UCSD-AML1 (cell line): ENCODE results near the gene CLTCL1.

ENCODE experiments used
- DNase-seq: peaks from one replicate; lab custom pipeline; 2025; ENCODE audit not compliant: unreplicated experiment; lab: John Stamatoyannopoulos, UW

Gene CLTCL1

DNA sequence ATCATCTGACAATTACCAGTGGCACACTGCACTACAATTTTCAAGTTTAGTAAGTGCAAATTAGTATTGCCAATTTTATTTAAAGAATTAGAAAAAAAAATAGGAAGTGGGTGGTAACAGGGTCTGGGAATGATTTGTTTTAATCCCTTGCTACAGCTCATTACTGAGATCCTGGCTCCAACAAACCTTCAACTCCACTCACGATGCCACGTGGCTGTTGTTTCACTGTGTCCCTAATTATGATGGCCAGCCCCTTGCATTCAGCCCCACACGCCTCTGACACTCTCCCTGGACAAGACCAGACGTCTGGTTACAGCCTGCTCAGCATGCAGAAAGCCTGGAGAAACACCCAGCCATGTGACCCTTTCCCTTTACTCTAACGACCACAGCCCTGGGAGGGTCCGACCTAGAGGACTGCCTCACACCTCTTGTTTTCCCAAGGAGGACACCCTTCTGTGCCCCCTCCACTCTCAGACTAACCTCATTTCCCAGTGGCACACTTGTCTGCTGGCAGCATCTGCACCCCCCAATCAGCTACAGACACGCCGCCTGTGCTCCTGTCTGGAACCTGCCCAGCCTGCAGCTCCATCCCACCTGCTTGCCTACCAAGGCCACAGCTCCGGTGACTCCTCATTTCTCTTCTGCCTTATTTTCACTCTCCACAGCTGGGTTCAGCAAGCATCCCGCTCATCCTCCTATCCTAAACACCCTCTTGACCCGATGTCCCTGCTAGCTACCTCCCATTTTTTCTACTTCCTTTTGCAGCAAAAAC is 94.5 kb downstream of the CLTCL1 start:
- no peak for DNase-seq

DNA sequence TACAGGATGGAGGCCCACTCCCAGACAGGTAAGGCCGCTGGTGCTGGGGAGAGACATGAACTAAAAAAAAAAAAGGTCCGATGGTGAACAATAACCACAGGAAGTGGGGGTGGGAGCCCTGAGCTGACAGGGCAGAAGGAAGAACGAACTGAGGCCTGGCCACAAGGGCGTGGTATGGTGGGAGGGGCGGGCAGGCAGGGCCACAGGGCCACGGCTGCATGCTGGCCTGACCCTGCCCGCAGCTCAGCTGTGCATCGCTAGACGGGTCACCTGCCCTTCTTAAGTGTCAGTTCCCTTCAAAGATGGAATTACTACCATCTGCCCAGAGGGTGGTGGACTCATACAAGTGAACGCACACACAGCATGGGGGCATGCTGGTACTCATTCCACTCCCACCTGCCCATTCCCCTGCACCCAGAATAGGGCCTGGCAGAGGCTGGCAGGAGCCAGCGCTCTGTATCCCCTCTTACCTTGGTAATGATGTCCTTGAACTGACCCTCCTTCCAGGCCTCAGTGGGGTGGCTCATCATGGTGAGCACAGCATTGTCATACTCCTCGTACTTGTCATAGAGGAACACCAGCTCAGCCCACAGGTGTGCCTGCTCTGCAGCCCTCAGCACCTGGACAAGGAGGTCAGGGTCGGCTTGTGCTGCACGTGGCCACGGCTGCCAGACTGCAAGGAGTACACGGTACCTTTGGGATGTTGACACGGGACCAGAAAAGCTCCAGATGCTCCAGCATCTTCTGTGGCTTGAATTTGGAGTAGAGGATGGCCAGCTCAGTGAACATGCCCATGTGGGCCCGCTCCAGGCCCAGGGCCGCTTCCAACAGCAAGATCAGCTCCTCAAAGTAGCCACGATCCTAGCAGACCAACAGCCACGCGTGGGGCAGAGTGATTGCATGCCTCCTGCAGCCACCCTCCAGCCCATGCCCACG is 95.5 kb downstream of the CLTCL1 start:
- peak; percentile 45 for DNase-seq

DNA sequence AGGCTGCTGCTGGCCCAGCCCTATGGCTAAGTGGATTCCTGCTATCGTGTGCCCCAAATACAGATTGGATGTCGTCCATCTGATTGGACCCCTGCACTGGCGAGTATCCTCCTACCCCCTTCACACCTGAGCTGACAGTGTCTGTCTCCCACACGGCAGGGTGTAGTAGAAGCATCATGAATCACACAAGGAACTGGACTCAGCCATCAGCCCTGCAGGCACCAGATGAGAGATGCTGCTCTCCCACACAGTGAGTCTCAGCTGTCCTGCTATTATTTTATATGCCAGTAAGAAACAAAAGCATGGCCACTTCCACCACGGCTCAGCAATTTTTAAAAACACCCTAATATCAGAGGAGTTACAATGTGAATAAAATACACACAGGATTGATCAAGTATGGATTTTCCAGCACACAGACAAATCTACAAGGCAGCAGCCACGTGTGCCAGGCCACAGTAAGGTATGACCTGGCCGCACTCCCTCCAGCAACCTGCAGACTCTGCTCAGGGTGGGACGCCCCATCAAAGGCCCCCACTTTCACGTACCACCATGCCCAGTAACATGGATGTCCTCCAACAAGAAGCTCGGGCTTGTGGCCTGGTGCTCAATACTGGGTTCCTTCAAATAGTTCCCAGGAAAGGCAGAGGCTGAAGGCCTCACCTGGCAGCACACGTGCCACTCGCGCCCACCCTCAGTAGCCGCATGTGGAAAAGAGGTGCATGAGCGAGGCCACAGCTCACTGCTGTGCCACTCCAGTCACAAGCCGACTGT is 96.6 kb downstream of the CLTCL1 start:
- DNase-seq = no peak

DNA sequence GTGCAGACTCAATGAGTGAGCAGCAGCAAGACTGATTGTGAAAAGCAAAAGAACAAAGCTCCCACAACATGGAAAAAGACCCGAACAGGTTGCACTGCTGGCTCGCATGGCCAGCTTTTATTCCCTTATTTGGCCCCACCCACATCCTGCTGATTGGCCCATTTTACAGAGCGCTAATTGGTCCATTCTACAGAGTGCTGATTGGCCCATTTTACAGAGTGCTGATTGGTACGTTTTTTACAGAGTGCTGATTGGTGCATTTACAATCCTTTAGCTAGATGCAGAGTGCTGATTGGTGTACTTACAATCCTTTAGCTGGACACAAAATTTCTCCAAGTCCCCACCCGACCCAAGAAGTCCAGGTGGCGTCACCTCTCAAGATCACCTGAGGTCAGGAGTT is 97.6 kb downstream of the CLTCL1 start:
- no peak for DNase-seq

DNA sequence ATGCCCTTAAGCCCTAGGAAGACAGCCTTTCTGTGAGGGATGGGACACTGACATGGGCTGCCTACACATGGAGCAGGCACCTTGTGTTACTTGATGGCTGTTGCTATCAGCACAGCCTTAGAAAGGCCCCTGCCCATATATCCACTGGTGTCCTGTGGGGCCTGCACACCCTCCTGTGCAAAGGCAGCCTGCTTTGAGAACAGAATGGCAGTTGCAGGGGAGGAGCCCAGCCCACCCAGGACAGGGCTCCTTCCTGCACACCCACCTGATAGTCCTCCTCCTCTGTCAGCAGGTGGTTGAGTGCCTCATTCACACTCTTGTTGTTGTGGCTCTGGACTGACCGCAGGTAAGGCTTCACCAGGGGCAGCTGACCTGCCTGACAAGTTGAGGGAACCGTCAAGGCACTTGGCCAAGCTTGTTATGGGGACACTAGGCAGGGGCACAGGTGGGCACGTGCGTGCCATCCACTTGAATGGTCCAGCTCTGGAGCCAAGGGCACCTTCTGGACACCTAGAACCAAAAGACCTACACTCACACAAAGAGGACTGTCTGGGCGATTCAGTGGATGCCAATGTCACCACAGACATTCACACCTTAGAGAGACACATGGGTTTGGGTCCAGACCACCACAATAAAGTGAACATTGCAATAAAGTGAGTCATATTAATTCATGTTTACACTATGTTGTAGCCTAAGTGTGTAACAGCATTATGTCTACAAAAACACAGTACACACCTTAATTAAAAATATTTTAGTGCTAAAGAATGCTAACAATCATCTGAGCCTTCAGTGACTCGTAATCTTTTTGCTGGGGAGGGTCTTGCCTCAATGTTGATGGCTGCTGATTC is 103.6 kb downstream of the CLTCL1 start:
- no peak for DNase-seq

DNA sequence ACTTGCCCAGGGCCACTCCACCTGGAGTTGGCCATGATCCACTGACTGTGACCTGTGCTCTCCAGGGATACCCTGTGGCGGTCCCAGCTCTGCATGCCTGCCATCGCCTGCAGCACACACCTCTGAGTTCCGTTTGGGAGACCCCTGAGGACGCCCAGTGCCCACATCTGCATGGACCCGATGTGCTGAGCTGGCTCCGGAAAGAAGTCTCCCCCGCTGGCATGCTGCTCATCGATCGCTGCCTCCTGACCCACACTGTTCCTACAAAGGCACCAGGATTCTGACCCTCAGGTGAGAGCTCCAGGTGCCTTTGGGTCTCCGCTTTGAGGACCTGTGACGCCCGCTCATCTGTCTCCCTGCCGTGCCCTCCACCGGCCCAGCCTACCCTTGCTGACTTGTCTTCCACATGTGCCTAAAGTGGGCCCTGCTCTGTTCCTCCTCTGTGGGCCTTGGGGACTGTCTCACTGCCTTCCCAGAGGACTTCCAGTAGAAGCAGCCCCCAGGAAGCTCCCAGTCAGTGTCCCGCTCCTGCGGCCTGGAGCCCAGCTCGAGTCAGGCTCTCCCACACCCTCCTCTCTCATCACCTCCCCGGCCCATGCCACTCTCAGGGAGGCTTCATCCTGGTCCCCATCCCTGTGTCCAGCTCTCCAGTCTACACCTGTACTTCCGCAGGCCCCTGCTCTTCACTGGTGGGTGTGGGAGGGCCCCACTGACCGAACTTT is 107.1 kb downstream of the CLTCL1 start:
- no peak for DNase-seq

DNA sequence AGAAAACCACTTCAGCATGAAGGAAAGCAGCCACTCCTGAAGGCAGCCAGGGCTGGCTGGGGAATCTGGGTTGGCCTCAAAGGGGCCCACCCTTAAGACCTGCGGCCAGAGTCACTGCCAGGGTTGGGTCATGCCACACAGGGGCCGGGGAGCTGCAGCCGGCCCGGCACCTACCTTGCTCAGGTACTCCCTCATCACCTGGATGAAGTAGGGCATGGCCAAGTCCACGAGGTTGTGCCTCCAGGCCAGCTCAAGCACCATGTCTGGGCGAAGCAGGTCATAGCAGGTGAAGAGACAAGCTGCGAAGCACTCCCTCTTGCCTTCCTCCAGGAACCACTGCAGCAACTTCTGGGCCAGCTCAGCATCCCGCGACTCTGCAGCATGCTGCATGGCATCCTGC is 108.3 kb downstream of the CLTCL1 start:
- DNase-seq = no peak

DNA sequence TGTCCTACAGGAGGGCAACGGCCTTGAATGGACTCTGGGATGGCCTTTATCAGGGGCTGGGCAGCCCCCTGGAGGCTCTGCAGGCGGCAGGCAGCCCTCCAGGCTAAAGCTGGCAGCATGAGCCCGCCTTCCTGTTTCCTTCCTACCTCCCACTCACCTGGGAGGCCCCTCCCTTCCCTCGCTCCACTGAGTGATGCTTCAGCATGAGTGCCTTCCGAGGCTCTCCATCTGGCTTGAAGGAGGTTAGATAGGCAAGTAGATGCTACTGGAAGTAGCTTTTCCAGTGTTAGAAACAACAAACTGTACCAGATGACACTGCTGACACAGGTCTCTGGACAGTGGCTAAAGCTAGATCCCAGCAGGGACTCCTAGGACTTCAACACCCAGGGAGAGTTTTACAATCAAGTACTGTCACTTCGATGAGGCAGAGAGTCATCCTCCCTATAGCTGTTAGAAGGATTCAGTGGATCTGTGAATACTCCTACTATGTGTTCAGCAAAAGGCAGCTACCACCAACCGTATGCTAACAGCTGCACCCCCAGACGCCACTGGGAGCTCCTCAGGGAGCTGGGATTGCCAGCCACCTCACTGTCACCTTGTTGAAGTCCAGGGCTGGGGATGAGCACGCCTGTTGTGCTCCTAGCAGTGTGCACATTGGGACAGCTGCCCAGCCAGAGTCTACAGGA is 108.9 kb downstream of the CLTCL1 start:
- DNase-seq = no peak

DNA sequence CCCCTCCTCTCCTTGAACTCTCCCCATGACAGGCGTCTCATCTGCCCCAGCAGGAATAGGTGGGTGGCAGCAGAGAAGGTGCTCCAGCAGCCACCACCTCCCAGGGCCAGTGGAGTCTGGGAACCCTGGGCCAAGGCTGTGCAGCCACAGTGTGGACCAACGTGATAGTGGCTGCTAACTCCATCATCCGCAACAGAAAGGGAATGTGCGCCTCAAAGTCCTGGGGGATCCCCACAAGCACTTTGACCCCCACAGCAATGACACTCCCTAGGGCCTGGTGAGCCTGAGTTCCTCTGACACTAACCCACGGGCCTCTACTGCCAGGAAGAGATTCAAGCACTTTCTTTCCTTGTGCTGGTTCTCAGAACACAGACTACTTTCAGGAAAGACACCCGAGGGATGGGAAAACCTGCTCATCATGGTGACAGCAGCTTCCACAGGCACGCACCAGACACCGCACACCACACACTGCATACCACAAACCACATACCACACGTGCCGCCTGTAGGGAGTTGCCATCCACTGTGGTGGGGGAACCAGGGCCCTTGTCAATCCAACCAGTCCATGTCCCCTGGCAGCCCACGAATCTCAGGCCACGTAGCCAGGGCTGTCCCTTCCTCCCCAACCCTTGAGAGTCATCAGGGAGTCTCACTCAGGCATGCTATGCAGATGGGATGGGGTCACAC is 109.6 kb downstream of the CLTCL1 start:
- DNase-seq = no peak

DNA sequence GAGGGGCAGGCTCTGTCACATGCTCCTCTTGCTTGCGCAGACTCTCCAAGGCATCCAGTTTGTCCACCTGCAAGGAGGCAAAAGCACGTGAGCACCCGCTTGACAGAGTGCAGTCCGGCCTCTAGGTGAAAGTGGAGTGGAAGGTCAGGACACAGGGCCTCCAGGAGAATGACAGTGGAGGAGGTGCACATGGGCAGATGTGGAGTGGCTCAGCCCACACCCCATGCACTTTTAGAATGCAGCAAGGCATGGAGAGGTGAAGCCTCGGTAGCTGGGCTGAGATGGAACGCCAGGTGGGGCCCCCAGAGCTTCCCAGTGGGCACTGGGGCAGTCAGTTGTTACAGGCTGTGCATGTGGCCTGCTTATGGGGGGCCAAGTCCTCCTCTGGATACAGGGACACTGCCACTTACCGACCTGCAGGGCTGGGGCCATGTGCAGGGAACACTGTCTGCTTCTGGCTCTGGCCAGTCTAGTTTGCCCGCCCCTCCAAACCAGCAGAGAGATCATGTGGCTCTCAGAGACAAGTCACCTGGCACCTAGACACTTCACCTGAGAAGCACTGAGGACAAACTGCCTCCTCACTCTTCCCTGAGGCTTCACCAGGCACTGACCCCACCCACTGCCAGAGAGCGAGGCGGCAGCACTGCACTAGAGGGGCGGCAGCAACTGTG is 110.6 kb downstream of the CLTCL1 start:
- DNase-seq = no peak

DNA sequence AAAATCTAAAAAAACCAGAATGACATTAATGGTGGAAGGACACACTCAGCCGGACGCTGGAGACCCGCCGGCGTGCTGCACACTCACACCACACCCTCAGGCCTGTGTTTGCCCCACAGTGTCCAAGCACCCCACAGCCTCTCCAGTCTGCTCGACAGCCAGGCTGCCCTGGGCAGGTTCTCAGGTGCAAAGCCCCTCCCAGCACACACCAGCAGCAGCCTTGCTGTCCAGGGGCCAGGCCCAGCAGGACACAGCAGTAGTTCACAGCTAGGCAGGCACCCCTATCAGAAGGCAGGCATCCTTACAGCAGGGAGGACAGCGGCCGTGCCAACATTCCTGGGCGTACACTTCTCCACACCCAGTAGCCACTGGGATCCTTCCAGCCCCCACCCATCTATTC is 111.3 kb downstream of the CLTCL1 start:
- no peak for DNase-seq

DNA sequence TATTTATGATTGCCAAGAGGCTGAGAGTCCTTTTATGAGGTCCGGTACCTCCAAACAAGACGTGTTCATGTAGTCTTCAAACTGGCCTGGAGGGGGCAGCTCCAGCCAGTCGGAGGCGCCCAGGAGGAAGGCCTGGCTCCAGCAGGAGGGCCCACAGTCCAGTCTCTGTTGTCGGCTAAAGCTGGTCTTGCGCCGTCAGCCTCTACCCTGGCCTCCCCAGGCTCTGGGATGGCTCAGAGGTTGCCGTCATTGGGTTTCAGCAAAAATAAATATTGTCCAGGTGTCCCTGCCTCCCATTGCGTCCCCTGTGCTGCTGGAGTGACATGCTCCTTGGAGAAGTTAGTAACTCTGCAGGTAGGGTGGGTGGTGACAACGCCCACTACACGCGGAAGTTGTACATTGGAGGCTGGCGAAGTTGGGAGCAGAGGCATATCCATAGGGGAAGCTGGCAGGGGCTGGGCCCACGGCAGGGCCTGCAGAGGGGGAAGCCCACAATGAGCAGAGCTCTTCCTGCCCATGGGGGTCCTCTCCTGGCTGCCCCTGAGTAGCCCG is 111.9 kb downstream of the CLTCL1 start:
- DNase-seq = peak; percentile 73

DNA sequence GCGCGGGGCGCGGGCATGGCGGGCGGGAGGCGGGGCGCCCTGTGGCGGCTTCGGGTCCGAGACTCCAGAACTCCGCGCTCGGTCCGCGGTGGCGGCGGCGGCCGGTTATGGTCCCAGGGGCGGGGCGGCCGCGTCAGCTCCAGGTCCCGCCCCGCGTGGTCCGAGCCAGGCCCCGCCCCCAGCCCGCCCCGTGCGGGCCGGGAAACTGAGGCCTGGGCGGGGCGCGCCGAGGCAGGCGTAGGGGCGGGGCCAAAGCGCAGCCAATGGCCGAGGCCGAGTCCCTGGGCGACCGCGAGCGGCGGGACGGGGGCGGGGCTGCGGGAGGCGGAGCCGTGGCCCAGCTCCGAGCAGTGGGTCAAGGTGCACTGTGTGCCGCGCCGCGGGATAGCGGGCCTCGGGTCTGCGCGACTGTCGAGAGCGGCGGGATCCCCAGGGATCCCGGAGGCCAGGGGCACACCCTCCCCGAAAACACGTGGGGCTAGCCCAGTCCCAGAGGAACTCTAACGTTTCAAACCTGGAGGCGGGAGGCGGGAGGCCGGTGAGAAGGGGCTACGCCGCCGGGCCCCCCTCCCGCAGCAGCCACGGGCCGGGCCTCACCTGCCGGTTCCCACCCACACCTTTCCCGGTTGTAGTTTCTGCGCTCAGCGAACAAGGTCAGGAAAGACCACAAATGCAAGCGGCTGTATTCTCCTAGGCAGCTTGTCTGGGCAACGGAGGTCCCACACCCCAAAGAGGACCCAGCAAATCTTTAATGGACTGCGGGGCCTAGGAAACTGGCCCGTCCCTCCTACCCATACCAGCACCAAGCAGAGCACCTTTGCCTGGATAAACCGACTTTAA is 112.6 kb downstream of the CLTCL1 start, which contains the start of gene SLC25A1:
Gene SLC25A1 (minus strand): TSS at position 80 of the 840 bp plus-strand sequence. CDS start 63 bp downstream, at position 17.
- peak; percentile 90 for DNase-seq

DNA sequence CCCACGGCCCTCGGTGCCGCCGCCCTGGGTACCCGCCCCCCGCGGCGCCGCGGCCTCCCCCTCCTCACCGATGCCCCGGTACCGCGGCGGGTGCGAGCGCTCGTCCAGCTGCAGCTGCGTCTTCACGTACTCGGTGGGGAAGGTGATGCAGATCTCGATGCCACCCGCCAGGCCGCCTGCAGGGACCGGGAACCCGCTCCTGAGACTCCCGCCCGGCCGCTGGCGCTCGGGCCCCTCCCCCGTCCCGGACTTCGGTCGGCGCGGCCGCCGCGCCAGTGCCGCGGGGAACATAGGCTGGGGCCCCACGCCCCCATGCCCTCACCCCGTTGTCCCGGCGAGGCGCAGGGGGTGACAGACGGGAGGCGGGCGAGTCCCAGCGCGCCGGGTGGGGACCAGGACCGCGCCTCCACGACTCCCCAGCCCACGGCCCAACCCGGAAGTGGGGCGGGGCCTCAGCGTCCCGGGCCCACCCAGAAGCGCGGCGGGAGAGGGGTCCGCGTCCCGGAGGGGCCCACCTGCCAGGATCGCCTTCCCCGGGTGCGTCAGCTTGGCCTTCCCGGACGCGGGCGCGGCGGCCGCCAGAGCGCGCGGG is 113.4 kb downstream of the CLTCL1 start:
- peak; percentile 67 for DNase-seq

DNA sequence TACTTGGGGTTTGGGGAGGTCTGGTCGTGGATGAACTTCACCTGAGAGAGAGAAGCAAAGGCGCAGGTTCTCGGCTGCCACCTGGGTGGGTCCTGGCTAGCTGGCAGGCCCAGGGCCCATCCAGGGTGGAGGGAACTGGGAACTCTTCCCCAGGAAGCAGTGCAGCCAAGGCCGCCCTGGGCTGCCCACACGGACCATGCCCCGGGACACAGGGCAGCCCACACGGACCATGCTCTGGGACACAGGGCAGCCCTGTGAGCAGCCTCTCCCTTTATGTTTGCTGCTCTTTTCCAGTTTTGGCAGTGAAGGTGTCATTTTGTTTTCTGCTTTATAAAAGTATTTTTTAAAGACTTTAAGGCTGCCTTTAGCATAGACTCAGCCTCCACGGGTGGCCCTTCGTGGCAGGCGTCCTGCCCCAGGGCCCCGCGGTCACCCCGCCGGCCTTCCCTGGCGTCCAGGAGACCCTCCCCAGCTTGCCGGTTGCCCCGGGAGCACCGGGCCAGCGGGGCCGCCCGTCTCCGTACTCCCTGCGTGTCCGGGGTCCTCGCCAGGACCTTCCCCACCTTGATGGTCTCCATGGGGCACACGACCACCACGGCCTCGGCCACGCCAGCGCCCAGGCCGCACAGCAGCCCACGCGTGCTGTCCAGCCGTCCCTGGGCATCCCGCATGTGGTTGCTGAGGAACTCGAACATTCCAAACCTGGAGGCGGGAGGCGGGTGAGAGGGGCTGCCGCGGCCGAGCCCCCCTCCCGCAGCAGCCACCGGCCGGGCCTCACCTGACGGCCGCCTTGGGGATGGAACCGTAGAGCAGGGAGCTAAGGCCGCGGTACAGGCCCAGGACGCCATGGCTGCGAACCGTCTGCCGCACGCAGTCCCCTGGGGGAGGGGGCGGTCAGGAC is 114.1 kb downstream of the CLTCL1 start:
- DNase-seq = no peak
